Endothelial cell of umbilical vein (primary cell): Measurements from ENCODE around the gene MRPL17. TPM values are rescaled to one million over a fixed set of nuclear protein-coding genes. Genes with fewer than 3 reads are reported as not detected.

ENCODE experiments used
- BruUV-seq: library from RNA; stranded (reverse); fragments of 400-500 nt; replicated peaks from 2 replicates; lab custom pipeline; 2021; lab: Mats Ljungman, UMichigan
- CTCF ChIA-PET: fragments of 300-600, 350-600 bp; sonication (Branson Sonifier 250); formaldehyde crosslinking; loops from one replicate; lab custom pipeline; 2021; ENCODE audit warnings: antibody characterized with exemption, inconsistent platforms; lab: Charles Lee
- POLR2A ChIA-PET: fragments of 300-600, 350-600 bp; sonication (Branson Sonifier 250); formaldehyde crosslinking; loops from one replicate; lab custom pipeline; 2021; ENCODE audit warnings: antibody characterized with exemption, inconsistent platforms; lab: Charles Lee
- DNase-seq: peaks from one replicate; pipeline ENCODE4 v3.0.0-alpha.2; 2011; ENCODE audit warnings: low read depth, low spot score
- FAIRE-seq: peaks from 2 replicates; lab custom pipeline; 2011; peaks lifted over from hg19 to GRCh38; lab: Jason Lieb, UNC
- H2AFZ ChIP-seq: 2 replicates; pipeline ENCODE4 v1.6.0; 2012; ENCODE audit warnings: low read depth, low read length, control low read depth, inconsistent platforms
- H3K27ac ChIP-seq: 2 replicates; pipeline ENCODE4 v1.5.1; 2011; ENCODE audit warnings: low read depth, mild to moderate bottlenecking, control low read depth, low read length, moderate library complexity; ENCODE audit not compliant: insufficient read depth
- H3K27me3 ChIP-seq, 2 experiments: 2 replicates each; pipeline versions ENCODE4 v1.6.0 to v1.6.1; 2011; ENCODE audit warnings: low read length in 2 of 2, mixed read lengths in 1 of 2; ENCODE audit not compliant: control insufficient read depth in 2 of 2, insufficient read depth in 2 of 2
- H3K36me3 ChIP-seq, 2 experiments: 2 replicates in 1 of 2; 3 replicates in 1 of 2; pipeline ENCODE4 v1.5.1; 2011; ENCODE audit warnings: low read length in 2 of 2, mild to moderate bottlenecking in 1 of 2, moderate library complexity in 1 of 2; ENCODE audit not compliant: control insufficient read depth in 2 of 2, insufficient read depth in 2 of 2; ENCODE audit errors: extremely low read depth in 1 of 2
- H3K4me1 ChIP-seq: 3 replicates; pipeline ENCODE4 v1.5.1; 2011; ENCODE audit warnings: mild to moderate bottlenecking, low read length; ENCODE audit not compliant: control insufficient read depth, insufficient read depth; ENCODE audit errors: extremely low read depth
- H3K4me2 ChIP-seq: 2 replicates; pipeline ENCODE4 v1.6.1; 2011; ENCODE audit warnings: low read length, control low read depth, mixed read lengths; ENCODE audit not compliant: insufficient read depth
- H3K4me3 ChIP-seq, 3 experiments: fragments of 200-600 bp in 1 of 3; sonication (generic), shearing (Covaris generic) in 1 of 3; replicated peaks in 1 of 3; 2 replicates each; pipeline ENCODE4 v1.5.1; 2011 to 2016; ENCODE audit warnings: control low read depth in 3 of 3, low read length in 3 of 3, mild to moderate bottlenecking in 2 of 3, inconsistent platforms in 1 of 3, low read depth in 1 of 3, moderate library complexity in 1 of 3; ENCODE audit not compliant: insufficient read depth in 1 of 3
- H3K79me2 ChIP-seq: 2 replicates; pipeline ENCODE4 v1.6.0; 2012; ENCODE audit warnings: low read length, inconsistent platforms; ENCODE audit not compliant: control insufficient read depth, insufficient read depth
- H3K9ac ChIP-seq: replicated peaks from 2 replicates; pipeline ENCODE3; 2011; ENCODE audit warnings: low read length, control low read depth; ENCODE audit not compliant: insufficient read depth; ENCODE audit errors: extremely low read depth
- H3K9me1 ChIP-seq: replicated peaks from 3 replicates; pipeline ENCODE4 v1.6.0; 2011; ENCODE audit warnings: mild to moderate bottlenecking, low read length; ENCODE audit not compliant: control insufficient read depth, insufficient read depth; ENCODE audit errors: extremely low read depth
- H3K9me3 ChIP-seq: replicated peaks from 2 replicates; pipeline ENCODE4 v1.5.1; 2012; ENCODE audit warnings: low read length, inconsistent platforms; ENCODE audit not compliant: control insufficient read depth, insufficient read depth
- H4K20me1 ChIP-seq: replicated peaks from 2 replicates; pipeline ENCODE3; 2011; ENCODE audit warnings: mild to moderate bottlenecking, low read length; ENCODE audit not compliant: control insufficient read depth, insufficient read depth; ENCODE audit errors: extremely low read depth
- EZH2 ChIP-seq: IDR thresholded peaks from 2 replicates; pipeline ENCODE4 v1.6.1; 2012; ENCODE audit warnings: borderline replicate concordance, low read depth, mild to moderate bottlenecking, moderate library complexity, low read length, inconsistent platforms; ENCODE audit not compliant: severe bottlenecking
- FOS ChIP-seq: IDR thresholded peaks from 2 replicates; pipeline ENCODE4 v1.6.1; 2011; ENCODE audit warnings: mild to moderate bottlenecking, low read length, moderate library complexity, borderline replicate concordance; ENCODE audit not compliant: insufficient read depth
- GATA2 ChIP-seq: IDR thresholded peaks from 2 replicates; pipeline ENCODE4 v1.7.0; 2011; ENCODE audit warnings: low read depth, mild to moderate bottlenecking, moderate library complexity, mixed read lengths, low read length; ENCODE audit not compliant: insufficient read length, insufficient read depth
- JUN ChIP-seq: IDR thresholded peaks from 2 replicates; pipeline ENCODE4 v1.6.1; 2011; ENCODE audit warnings: borderline replicate concordance, low read depth; ENCODE audit not compliant: insufficient read length, insufficient read depth
- MYC ChIP-seq: IDR thresholded peaks from one replicate; pipeline ENCODE4 v1.6.1; 2011; ENCODE audit warnings: mild to moderate bottlenecking, low read depth, low read length
- POLR2A ChIP-seq: IDR thresholded peaks from 2 replicates; pipeline ENCODE4 v1.6.1; 2012; ENCODE audit warnings: low read depth, mild to moderate bottlenecking, control low read depth, low read length
- POLR2AphosphoS5 ChIP-seq: IDR thresholded peaks from 2 replicates; pipeline ENCODE4 v1.6.1; 2012; ENCODE audit warnings: low read depth, mild to moderate bottlenecking, control low read depth, low read length, moderate library complexity; ENCODE audit not compliant: insufficient read depth
- dilution Hi-C: fragments of 300-500 bp; cut with MboI; formaldehyde crosslinking; loops from one replicate; pipeline ENCODE4 v1.15.0; 2019; ENCODE audit warnings: low sequenced_read_pairs; ENCODE audit not compliant: extremely low pct_ligation_motif_present
- intact Hi-C: fragments of 100-400 bp; cut with micrococcal nuclease; formaldehyde crosslinking; loops from one replicate; pipeline ENCODE4 v1.10.0; 2022
- polyA plus RNA-seq, 4 experiments: library from polyadenylated mRNA; depleted of rRNA in 3 of 4; stranded (reverse) in 3 of 4; unstranded in 1 of 4; fragments of >200 nt; gene quantifications; 2 replicates each; pipeline versions ENCODE4 v1.2.1 to v1.2.3, GENCODE V29; 2011 to 2012; ENCODE audit warnings: missing spikeins in 1 of 4
- total RNA-seq: library from RNA; stranded (reverse); gene quantifications from 2 replicates; pipeline ENCODE4 v1.2.3, GENCODE V29; 2021
- TF ChIP-seq, protein P1 (sequence below): IDR thresholded peaks from 2 replicates; pipeline ENCODE4 v1.6.1; 2011; ENCODE audit not compliant: insufficient read depth, insufficient read length
- TF ChIP-seq, protein P2 (sequence below), 2 donors: IDR thresholded peaks; 1 replicate in 1 of 2; 2 replicates in 1 of 2; pipeline ENCODE4 v1.5.1; 2011; ENCODE audit warnings: low read length in 2 of 2, mild to moderate bottlenecking in 2 of 2, moderate library complexity in 2 of 2, control low read depth in 1 of 2, inconsistent platforms in 1 of 2, low read depth in 1 of 2; ENCODE audit not compliant: insufficient read depth in 1 of 2; ENCODE audit errors: extremely low read depth in 1 of 2

MRPL17 gene
- total and polyA plus RNA-seq, 2 donors (not counting 3 experiments of a cell fraction or from before 2014, with no cell fraction given), result 67.6 to 87.2 TPM

DNA sequence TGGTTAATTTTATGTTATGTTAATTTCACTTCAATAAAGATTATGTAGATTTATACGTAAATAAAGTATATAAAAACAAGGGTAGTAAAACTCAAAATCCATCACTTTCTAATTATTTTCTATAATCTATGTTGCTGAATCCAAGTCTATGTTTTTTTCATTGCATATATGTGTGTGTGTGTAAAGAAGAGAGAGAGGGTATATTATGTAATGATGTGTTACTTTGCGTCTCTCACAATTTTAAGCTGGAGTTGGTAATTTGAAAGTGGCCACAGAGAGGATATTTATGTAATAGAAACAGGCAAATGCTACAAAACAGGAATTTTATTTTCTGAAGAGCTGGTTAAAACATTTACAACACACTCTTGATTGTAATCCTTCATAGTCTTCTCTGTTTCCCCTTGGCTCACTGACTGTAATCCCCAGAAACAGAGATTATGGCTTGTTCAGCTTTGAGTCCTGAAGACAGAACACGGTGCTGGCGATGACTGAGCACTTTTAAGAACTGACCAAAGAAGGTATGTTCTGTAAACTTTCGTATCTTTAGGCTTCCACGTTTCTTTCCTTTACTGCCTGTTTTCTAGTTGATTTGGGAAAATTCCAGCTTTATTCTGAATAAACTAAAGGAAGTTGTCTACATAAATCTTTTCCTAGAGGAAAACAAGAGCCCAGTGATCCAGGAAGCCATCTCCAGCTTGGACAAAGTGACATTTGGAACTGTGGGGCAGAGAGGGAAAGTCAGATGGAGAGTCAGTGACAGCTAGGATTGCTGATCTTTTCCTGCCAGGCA is 45.0 kb upstream of the MRPL17 start:
- CTCF ChIA-PET, result interaction anchor here (1.0 to 2.8 kb wide), 10 partner anchors 9 to 365 kb away, joined by 3 to 29 read pairs (median 6); no protein-coding TSS in a partner anchor
- Histone ChIP-seq H3K4me2 (peak overlapping the region; percentile 84), H3K27me3 (peaks cover 0 to 4% of the 10 kb centered on the region in 2 experiments), H4K20me1 (no peaks in the 10 kb centered on the region), H3K36me3 (no peaks in the 10 kb centered on the region), H3K9ac (peak overlapping the region; percentile 9), H2AFZ (peak overlapping the region; percentile 83), H3K4me3 (peak overlapping the region in 1 of 3 experiments; percentile 43), H3K9me1 (no peaks in the 10 kb centered on the region), H3K4me1 (peaks cover 20% of the 10 kb centered on the region), H3K27ac (no peak overlapping the region), H3K9me3 (no peaks in the 10 kb centered on the region), H3K79me2 (no peaks in the 10 kb centered on the region)
- DNase-seq (peak; percentile 56), FAIRE-seq (peak; percentile 63)
- intact Hi-C loops, result no loop called here
- dilution Hi-C loops, result no loop called here
- POLR2A ChIA-PET, result no interaction called here
- TF ChIP-seq JUN (no peak), MYC (no peak), POLR2A (no peak), POLR2AphosphoS5 (no peak), FOS (no peak), EZH2 (no peak), GATA2 (no peak)
- TF ChIP-seq, protein P1, sequence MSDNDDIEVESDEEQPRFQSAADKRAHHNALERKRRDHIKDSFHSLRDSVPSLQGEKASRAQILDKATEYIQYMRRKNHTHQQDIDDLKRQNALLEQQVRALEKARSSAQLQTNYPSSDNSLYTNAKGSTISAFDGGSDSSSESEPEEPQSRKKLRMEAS, result no peak
- TF ChIP-seq, protein P2, sequence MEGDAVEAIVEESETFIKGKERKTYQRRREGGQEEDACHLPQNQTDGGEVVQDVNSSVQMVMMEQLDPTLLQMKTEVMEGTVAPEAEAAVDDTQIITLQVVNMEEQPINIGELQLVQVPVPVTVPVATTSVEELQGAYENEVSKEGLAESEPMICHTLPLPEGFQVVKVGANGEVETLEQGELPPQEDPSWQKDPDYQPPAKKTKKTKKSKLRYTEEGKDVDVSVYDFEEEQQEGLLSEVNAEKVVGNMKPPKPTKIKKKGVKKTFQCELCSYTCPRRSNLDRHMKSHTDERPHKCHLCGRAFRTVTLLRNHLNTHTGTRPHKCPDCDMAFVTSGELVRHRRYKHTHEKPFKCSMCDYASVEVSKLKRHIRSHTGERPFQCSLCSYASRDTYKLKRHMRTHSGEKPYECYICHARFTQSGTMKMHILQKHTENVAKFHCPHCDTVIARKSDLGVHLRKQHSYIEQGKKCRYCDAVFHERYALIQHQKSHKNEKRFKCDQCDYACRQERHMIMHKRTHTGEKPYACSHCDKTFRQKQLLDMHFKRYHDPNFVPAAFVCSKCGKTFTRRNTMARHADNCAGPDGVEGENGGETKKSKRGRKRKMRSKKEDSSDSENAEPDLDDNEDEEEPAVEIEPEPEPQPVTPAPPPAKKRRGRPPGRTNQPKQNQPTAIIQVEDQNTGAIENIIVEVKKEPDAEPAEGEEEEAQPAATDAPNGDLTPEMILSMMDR (IDR thresholded peaks at IDR 0.05; ENCODE audit: extremely low read depth in 1 of 2, insufficient read depth in 1 of 2, low read depth in 1 of 2, low read length in 2 of 2), result no peak
- BruUV-seq, result no TSS peak
